HepG2 (cell line): ENCODE data around the gene TMEM39A.

ENCODE experiments used
- CTCF ChIP-seq: sonication (generic); formaldehyde crosslinking; IDR thresholded peaks from 2 replicates; pipeline ENCODE4 v1.5.0; 2020; ENCODE audit warnings: mild to moderate bottlenecking, missing genetic modification reagents, moderate library complexity
- ETS1 ChIP-seq: sonication (generic); formaldehyde crosslinking; IDR thresholded peaks from 2 replicates; pipeline ENCODE4 v1.4.0; 2020; ENCODE audit warnings: missing genetic modification reagents
- MTA1 ChIP-seq: sonication (generic); formaldehyde crosslinking; IDR thresholded peaks from 2 replicates; pipeline ENCODE4 v1.4.0; 2020; ENCODE audit warnings: missing genetic modification reagents, mild to moderate bottlenecking, borderline replicate concordance
- RAD21 ChIP-seq: fragments of 450-650 bp; formaldehyde crosslinking; IDR thresholded peaks from 2 replicates; pipeline ENCODE4 v1.5.0; 2020; ENCODE audit warnings: mild to moderate bottlenecking
- SUZ12 ChIP-seq: fragments of 150-350 bp; IDR thresholded peaks from 2 replicates; pipeline ENCODE4 v1.6.1; 2014; ENCODE audit warnings: low read depth, low read length
- ZBTB20 ChIP-seq: sonication (generic); formaldehyde crosslinking; IDR thresholded peaks from 2 replicates; pipeline ENCODE4 v1.8.1; 2023; ENCODE audit warnings: missing genetic modification reagents, low read depth, mild to moderate bottlenecking, borderline replicate concordance
- ZEB1 ChIP-seq: IDR thresholded peaks from 2 replicates; pipeline ENCODE4 v1.6.1; 2012; ENCODE audit warnings: mild to moderate bottlenecking, low read depth, inconsistent platforms; ENCODE audit not compliant: insufficient replicate concordance
- ZNF335 ChIP-seq: sonication (generic); formaldehyde crosslinking; IDR thresholded peaks from 2 replicates; pipeline ENCODE4 v1.4.0; 2020; ENCODE audit warnings: missing genetic modification reagents
- ZNF891 ChIP-seq: sonication (generic); formaldehyde crosslinking; IDR thresholded peaks from 2 replicates; pipeline ENCODE4 v1.5.0; 2020; ENCODE audit warnings: mild to moderate bottlenecking, missing genetic modification reagents
- ZUFSP ChIP-seq: sonication (generic); formaldehyde crosslinking; IDR thresholded peaks from 2 replicates; pipeline ENCODE4 v1.9.0; 2021; ENCODE audit warnings: missing genetic modification reagents, mild to moderate bottlenecking, borderline replicate concordance

GRCh38 chr3:119485563-119485962 is 22.1 kb upstream of the TMEM39A start:
- no peak for TF ChIP-seq SUZ12
- no peak for TF ChIP-seq ZNF335
- no peak for TF ChIP-seq ZEB1
- no peak for TF ChIP-seq MTA1 (CRISPR knock-in tag)
- TF ChIP-seq ZNF891 (CRISPR knock-in tag): no peak
- TF ChIP-seq ZUFSP: no peak
- no peak for TF ChIP-seq ZBTB20
- TF ChIP-seq CTCF: no peak
- no peak for TF ChIP-seq ETS1 (CRISPR knock-in tag)
- no peak for TF ChIP-seq RAD21 (CRISPR knock-in tag)
